GM12801 (cell line): ENCODE measurements around the gene MAST4.

ENCODE experiments used
- CTCF ChIP-seq: IDR thresholded peaks from one replicate; pipeline ENCODE4 v1.5.1; 2011; ENCODE audit warnings: control low read depth; ENCODE audit not compliant: insufficient read length; ENCODE audit errors: extremely low read depth

Gene MAST4

GRCh38 chr5:67026278-67026677 lies 430.1 kb downstream of the MAST4 start:
- TF ChIP-seq CTCF: no peak

GRCh38 chr5:67027171-67027570 lies 431.0 kb downstream of the MAST4 start:
- no peak for TF ChIP-seq CTCF

DNA sequence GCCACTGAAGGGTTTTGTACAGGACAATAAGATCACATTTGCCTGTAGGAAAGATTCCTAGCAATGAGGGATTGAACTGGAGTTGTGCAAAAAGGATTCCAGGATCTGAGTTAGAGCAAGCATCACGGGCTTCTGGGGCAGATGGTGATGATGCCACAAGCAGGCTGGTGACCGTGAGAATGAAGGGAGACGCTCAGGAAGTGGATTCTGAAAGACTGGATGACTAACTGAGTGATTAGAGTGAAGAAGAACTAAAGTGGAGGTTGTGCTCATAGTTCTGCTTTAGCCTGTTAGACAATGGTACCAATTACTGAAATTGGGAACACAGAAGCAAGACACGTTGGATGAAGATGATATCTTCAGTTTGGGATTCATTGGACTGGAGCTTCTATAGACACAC lies 432.2 kb downstream of the MAST4 start:
- TF ChIP-seq CTCF: no peak

DNA sequence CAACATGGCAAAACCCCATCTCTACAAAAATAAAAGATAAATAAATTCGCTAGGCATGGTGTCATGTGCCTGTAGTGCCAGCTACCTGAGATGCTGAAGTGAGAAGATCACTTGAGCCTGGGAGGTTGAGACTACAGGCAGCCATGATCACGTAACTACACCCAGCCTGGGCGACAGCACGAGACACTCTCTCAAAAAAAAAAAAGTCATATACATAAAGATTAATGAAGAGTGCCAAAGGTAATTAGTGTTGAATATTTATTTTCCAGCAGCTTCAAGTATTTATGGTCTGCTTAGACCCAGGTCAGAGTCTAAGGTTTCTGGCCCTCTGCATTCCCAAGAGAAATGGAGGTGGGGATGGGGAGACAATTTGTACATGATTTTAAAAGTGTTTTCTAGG lies 432.7 kb downstream of the MAST4 start:
- TF ChIP-seq CTCF: no peak

DNA sequence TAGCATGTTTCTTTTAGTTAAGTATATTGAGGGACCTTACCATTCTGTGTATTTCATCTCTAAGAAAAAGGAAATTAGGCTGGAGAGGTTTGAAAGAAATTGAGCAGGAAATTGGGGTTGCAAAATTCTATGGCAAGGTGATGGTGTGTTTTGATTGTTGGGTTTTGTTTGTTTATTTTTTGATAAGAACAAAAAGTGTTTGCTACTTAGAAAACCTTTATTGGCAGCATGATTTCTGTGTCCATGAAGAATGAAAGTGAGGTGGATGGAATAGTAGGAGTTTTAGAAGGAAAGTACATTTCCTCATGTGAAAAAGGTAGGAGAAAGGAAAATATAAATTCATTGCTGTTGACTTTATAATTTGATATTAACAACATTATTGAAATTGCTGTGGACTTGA lies 433.3 kb downstream of the MAST4 start:
- no peak for TF ChIP-seq CTCF

- no peak for TF ChIP-seq CTCF
These were observed 434.3 kb downstream of the MAST4 start for GRCh38 chr5:67030289-67031056.

DNA sequence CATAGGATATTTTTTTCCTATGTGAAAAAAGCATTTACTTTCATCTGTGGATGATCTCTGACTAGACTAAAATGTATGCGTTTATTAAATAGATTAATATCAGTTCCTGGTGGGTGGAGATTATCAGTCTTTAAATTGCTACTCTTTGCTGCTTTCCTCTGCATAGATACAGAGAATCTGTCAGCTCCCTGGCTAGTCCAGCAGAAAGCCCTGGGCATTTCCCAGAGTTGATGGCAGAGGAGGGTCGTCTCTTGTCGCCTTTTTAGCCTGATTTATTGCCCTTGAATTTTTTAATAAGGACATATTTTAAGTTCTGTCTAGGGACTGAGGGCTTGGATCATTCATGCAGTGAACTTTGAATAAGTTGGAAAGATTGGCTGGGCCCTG lies 434.9 kb downstream of the MAST4 start:
- no peak for TF ChIP-seq CTCF

DNA sequence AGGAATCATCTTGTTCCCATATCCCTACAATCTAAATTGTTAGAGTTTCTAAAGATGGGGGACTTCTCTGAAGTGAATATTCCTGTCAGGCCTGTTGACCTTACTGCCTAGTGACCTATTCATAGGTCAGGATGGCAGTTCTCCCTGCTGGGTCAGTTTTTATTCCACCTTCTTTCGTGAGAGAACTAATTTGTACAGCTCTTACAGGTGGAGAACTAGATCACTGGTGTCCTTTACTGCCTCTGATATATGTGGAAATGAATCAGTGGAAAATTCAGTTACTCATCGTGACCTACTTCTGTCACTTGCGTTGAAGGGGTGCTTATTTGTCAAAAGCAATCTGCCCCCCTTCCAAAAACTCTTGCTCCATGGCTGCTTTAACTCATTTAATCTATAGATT lies 435.5 kb downstream of the MAST4 start:
- no peak for TF ChIP-seq CTCF
